Keratinocyte (primary cell): ENCODE results near the gene SH2B3. TPM values are rescaled to one million over a fixed set of nuclear protein-coding genes. Genes with fewer than 3 reads are reported as not detected.

ENCODE experiments used
- DNase-seq: peaks from one replicate; pipeline ENCODE4 v3.0.0-alpha.2; 2011; ENCODE audit warnings: low read depth, missing footprints, low spot score
- FAIRE-seq: peaks from 2 replicates; lab custom pipeline; 2011; peaks lifted over from hg19 to GRCh38; lab: Jason Lieb, UNC
- H2AFZ ChIP-seq: 2 replicates; pipeline ENCODE4 v1.6.0; 2012; ENCODE audit warnings: low read length, control low read depth, inconsistent platforms; ENCODE audit not compliant: control insufficient read depth
- H3K27ac ChIP-seq: 2 replicates; pipeline ENCODE4 v1.5.1; 2011; ENCODE audit warnings: low read length; ENCODE audit not compliant: control insufficient read depth, insufficient read depth
- H3K27me3 ChIP-seq: 3 replicates; pipeline ENCODE4 v1.6.0; 2011; ENCODE audit warnings: low read length; ENCODE audit not compliant: control insufficient read depth, insufficient read depth; ENCODE audit errors: extremely low read depth
- H3K36me3 ChIP-seq, 2 experiments: 2 replicates in 1 of 2; 3 replicates in 1 of 2; pipeline ENCODE4 v1.5.1; 2011; ENCODE audit warnings: low read length in 2 of 2, mild to moderate bottlenecking in 1 of 2; ENCODE audit not compliant: control insufficient read depth in 2 of 2, insufficient read depth in 2 of 2; ENCODE audit errors: extremely low read depth in 1 of 2
- H3K4me1 ChIP-seq: 3 replicates; pipeline ENCODE4 v1.5.1; 2011; ENCODE audit warnings: low read length; ENCODE audit not compliant: control insufficient read depth, insufficient read depth; ENCODE audit errors: extremely low read depth
- H3K4me2 ChIP-seq: 3 replicates; pipeline ENCODE4 v1.6.0; 2011; ENCODE audit warnings: low read depth, low read length; ENCODE audit not compliant: control insufficient read depth, insufficient read depth; ENCODE audit errors: extremely low read depth
- H3K4me3 ChIP-seq, 3 experiments: fragments of 200-600 bp in 1 of 3; sonication (generic) in 1 of 3; 2 replicates in 2 of 3; 3 replicates in 1 of 3; pipeline ENCODE4 v1.5.1; 2011 to 2016; ENCODE audit warnings: low read length in 3 of 3, mild to moderate bottlenecking in 3 of 3, control low read depth in 2 of 3, inconsistent platforms in 1 of 3, low read depth in 1 of 3, mixed read lengths in 1 of 3, mixed run types in 1 of 3, moderate library complexity in 1 of 3; ENCODE audit not compliant: control insufficient read depth in 2 of 3, insufficient read depth in 2 of 3; ENCODE audit errors: extremely low read depth in 1 of 3
- H3K79me2 ChIP-seq: 2 replicates; pipeline ENCODE4 v1.6.0; 2012; ENCODE audit warnings: low read length; ENCODE audit not compliant: control insufficient read depth, insufficient read depth
- H3K9ac ChIP-seq: 3 replicates; pipeline ENCODE4 v1.6.0; 2011; ENCODE audit warnings: low read length; ENCODE audit not compliant: control insufficient read depth, insufficient read depth; ENCODE audit errors: extremely low read depth
- H3K9me1 ChIP-seq: 3 replicates; pipeline ENCODE4 v1.6.0; 2011; ENCODE audit warnings: low read length; ENCODE audit not compliant: control insufficient read depth, insufficient read depth; ENCODE audit errors: extremely low read depth
- H3K9me3 ChIP-seq: 2 replicates; pipeline ENCODE4 v1.5.1; 2012; ENCODE audit warnings: low read depth, low read length; ENCODE audit not compliant: control insufficient read depth
- H4K20me1 ChIP-seq: 3 replicates; pipeline ENCODE4 v1.6.0; 2011; ENCODE audit warnings: low read length; ENCODE audit not compliant: control insufficient read depth, insufficient read depth; ENCODE audit errors: extremely low read depth
- CTCF ChIP-seq, 3 experiments: IDR thresholded peaks in 1 of 3; conservative IDR thresholded peaks in 1 of 3; optimal IDR thresholded peaks in 1 of 3; 2 replicates in 2 of 3; 3 replicates in 1 of 3; pipeline versions ENCODE3 to v1.5.1; 2011; ENCODE audit warnings: low read length in 3 of 3, mild to moderate bottlenecking in 3 of 3, moderate library complexity in 2 of 3, control low read depth in 1 of 3, inconsistent platforms in 1 of 3; ENCODE audit not compliant: insufficient read depth in 2 of 3; ENCODE audit errors: extremely low read depth in 1 of 3
- EZH2 ChIP-seq: IDR thresholded peaks from one replicate; pipeline ENCODE4 v1.6.1; 2012; ENCODE audit warnings: inconsistent platforms, mild to moderate bottlenecking, low read length, moderate library complexity
- dilution Hi-C: fragments of 300-500 bp; cut with MboI; formaldehyde crosslinking; loops from one replicate; pipeline ENCODE4 v1.7.0; 2020; ENCODE audit warnings: low sequenced_read_pairs; ENCODE audit not compliant: extremely low pct_ligation_motif_present
- polyA plus RNA-seq, 5 experiments: library from polyadenylated mRNA; depleted of rRNA in 3 of 5; stranded (reverse) in 3 of 5; stranded (forward) in 1 of 5; unstranded in 1 of 5; fragments of >200 nt; gene quantifications; 1 replicate in 1 of 5; 2 replicates in 3 of 5; 3 replicates in 1 of 5; pipeline versions ENCODE4 v1.2.1 to v1.2.3, GENCODE V29; 2011 to 2012; ENCODE audit warnings: missing spikeins in 2 of 5, low read depth in 1 of 5, low replicate concordance in 1 of 5

The SH2B3 gene
- polyA plus RNA-seq, 1 donor (not counting 4 experiments of a cell fraction or from before 2014, with no cell fraction given): 7.7 TPM

- Histone ChIP-seq H2AFZ (no peak overlapping the region), H3K27me3 (no peaks in the 10 kb centered on the region), H3K36me3 (peaks cover 0 to 4% of the 10 kb centered on the region in 2 experiments), H3K9me1 (peaks cover 2% of the 10 kb centered on the region), H3K4me1 (peaks cover 20% of the 10 kb centered on the region), H3K9ac (no peak overlapping the region), H4K20me1 (peaks cover 3% of the 10 kb centered on the region), H3K79me2 (peaks cover 32% of the 10 kb centered on the region), H3K4me3 (no peak overlapping the region), H3K4me2 (no peak overlapping the region), H3K9me3 (no peaks in the 10 kb centered on the region), H3K27ac (no peak overlapping the region)
- no peak for FAIRE-seq
- TF ChIP-seq EZH2 (no peak), CTCF (optimal IDR thresholded peaks at IDR 0.05 in 1 of 3, IDR thresholded peaks at IDR 0.05 in 1 of 3, conservative IDR thresholded peaks at IDR 0.05 in 1 of 3; ENCODE audit: extremely low read depth in 1 of 3, insufficient read depth in 2 of 3, low read length in 3 of 3) (no peak)
- dilution Hi-C loops: no loop called here
- no peak for DNase-seq
These were observed 20.8 kb downstream of the SH2B3 start for GRCh38 chr12:111426344-111427185.

- FAIRE-seq (no peak), DNase-seq (no peak)
- Histone ChIP-seq H3K9ac (no peak overlapping the region), H3K36me3 (peaks cover 0 to 4% of the 10 kb centered on the region in 2 experiments), H3K27ac (no peak overlapping the region), H3K4me3 (no peak overlapping the region), H3K79me2 (peaks cover 29% of the 10 kb centered on the region), H3K9me1 (peaks cover 2% of the 10 kb centered on the region), H3K27me3 (no peaks in the 10 kb centered on the region), H2AFZ (no peak overlapping the region), H3K4me2 (no peak overlapping the region), H4K20me1 (no peaks in the 10 kb centered on the region), H3K4me1 (peaks cover 24% of the 10 kb centered on the region), H3K9me3 (no peaks in the 10 kb centered on the region)
- dilution Hi-C loops: no loop called here
- no peak for TF ChIP-seq EZH2
- TF ChIP-seq CTCF (optimal IDR thresholded peaks at IDR 0.05 in 1 of 3, IDR thresholded peaks at IDR 0.05 in 1 of 3, conservative IDR thresholded peaks at IDR 0.05 in 1 of 3; ENCODE audit: extremely low read depth in 1 of 3, insufficient read depth in 2 of 3, low read length in 3 of 3): no peak
These were observed 21.8 kb downstream of the SH2B3 start for GRCh38 chr12:111427417-111428074.
